HG02970 (cell line): ENCODE results near the gene CD226.
"Not testable (repeated sequence)": the region's sequence is repeated elsewhere in the genome, so short reads cannot be mapped to it uniquely, and the experiment has no call there.

Experiments used
- ATAC-seq: cut with Tn5 transposase; IDR thresholded peaks from one replicate; pipeline ENCODE4 v1.9.1; 2021; ENCODE audit warnings: mild to moderate bottlenecking, moderate library complexity, moderate number of reproducible peaks; ENCODE audit not compliant: unreplicated experiment, low FRiP score

The CD226 gene

DNA sequence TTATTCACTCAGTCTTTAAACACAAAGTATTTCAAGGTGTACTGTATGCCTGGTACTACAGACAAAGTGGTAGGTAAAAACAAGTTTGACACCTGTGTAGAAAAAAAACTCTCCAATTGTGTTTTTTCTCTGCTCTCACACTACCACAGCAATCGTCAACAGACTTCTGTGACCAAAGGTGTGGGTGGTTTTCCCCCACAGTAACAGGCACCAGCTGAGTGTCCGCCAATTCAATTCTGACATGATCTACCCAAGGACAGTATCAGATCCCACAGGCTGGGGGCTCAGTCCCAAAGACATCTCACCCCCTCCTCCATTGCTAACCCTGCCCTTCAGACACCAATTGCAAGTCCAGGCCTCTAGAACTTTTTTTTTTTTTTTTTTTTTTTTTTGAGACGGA is 71.2 kb downstream of the CD226 start:
- no peak for ATAC-seq

DNA sequence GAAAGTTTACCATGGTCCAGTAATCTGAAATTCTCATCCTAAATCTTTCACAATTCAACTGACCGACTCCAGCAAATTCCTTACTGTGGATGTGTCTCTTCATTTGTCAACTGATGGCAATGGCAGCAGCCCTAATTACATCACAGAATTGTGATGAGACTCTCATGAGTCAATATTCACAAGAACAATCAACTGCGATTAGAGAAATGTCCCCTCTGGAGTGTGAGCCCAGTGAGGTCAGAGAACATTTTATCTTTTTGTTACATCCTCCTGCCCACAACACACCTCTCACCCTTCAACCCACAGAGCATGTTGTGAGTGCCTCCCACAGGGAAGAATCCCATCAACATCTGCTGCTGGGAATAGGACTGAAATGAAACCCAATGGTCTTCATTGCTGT is 73.6 kb downstream of the CD226 start:
- no peak for ATAC-seq

DNA sequence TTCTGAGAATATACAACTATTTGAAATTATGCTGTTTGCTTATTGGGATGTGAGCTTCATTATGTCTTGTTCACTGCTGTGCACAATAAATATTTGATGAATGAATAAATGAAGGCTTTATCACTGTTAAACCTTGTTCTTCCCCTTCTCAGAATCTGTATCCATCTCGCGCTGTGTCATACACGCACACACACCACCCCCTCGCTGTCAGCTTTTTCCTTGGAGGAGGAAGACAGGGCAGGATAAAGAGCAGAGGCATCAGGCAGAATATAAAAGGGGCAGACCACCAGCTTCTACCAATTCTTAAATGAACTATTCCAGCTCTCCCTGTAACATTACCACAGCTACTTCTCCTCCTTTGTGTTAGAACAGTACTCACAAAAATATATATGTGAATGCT is 75.0 kb downstream of the CD226 start:
- no peak for ATAC-seq

DNA sequence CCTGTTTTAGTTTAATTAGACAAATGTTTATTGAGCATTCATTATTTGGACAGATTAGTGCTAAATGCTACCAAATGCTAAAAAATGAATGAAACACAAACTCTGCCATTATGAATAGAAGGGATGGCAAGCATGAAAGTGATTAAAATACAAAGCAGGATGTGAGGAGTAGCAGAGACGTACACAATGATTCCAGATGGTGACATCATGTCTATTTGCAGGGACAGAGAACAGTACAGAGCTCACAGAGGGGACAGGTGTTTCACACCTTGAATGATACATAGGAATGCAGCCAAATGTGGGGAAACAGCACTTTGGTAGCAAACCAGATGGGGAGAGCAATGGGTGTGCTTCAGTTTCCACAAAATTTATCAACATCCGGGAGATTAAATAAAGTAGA is 76.3 kb downstream of the CD226 start:
- no peak for ATAC-seq

DNA sequence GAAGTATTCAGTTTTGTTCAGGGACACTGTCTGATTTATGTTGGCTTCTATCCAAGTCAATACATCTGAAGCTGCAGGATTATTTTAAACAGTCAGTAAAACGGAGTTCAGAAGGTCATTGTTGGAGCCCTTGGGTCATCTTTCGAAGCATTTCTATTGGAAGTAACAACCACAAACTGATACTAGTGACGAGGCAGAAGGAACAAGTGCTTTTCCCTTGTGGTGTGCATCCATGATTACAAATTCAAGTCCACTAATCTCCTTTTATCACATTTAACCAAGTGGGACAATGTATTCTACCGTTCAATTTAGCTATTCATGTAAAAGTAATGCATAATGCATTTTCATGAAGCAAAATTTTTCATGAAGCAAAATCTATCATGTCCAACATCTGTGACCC is 76.9 kb downstream of the CD226 start:
- no peak for ATAC-seq

DNA sequence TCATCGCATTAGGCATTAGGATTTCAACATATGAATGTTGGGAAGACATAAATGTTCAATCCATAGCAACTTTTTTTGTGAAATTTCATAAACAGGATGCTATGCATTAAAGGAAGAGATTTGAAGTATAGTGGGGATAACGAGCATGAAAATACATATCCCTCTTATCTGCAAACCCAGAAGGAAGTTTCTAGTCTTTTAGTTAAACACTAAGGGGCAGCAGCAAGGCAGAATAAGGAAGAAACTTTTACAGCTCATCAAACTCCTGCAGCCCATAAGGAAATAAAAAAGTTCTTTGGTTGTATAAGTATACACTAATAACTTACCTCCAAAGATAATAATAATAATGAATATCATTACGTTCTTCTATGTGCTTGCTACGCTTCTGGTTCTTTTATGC is 81.5 kb downstream of the CD226 start:
- no peak for ATAC-seq

DNA sequence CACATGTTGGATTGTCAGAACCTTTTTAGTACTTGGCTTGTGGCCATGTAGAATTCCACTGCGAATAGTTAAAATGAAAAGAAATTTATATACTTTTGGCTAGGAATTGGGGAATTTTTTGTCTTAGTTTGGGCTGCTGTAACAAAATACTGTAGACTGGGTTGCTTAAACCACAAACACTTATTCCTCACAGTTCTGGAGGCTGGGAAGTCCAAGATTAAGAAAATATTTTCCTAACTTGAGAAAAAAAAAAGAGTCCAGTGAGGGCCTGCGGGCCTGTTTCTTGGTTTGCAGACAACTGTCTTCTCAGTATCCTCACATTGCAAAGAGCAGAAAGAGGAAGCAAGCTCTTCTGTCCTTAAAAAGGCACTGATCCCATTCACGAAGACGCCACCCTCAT is 81.9 kb downstream of the CD226 start:
- ATAC-seq: no peak

DNA sequence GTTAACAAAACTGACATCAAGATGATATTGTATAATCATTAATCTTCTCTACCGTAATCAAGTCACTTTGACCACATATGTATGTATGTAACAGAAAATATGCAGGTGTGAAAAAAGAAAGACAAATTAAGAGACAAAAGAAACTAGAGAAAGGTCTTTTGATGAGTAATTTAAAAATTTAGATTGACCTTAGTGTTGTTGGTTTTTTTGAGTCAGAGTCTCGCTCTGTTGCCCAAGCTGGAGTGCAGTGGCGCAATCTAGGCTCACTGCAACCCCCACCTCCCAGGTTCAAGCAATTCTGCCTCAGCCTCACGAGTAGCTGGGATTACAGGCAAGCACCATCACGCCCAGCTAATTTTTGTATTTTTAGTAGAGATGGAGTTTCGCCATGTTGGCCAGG is 82.9 kb downstream of the CD226 start:
- not testable (repeated sequence) for ATAC-seq

DNA sequence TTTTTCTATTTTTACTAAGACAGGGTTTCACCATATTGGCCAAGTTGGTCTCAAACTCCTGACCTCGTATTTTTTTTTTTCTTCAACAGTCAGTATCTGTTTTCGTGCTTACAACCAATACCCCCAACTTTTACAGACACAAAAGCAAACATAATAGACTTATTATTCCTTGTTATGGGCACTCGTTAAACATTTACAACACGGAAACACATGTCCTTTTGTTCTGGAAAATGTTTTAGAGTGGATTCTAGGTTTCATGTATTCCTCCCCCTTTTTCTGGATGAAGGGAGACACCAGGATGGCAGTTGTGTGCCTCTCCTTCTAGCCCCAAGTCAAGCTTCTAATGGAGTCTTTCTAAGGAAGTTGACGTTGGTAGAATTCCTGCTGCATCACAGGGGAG is 88.8 kb downstream of the CD226 start:
- no peak for ATAC-seq

DNA sequence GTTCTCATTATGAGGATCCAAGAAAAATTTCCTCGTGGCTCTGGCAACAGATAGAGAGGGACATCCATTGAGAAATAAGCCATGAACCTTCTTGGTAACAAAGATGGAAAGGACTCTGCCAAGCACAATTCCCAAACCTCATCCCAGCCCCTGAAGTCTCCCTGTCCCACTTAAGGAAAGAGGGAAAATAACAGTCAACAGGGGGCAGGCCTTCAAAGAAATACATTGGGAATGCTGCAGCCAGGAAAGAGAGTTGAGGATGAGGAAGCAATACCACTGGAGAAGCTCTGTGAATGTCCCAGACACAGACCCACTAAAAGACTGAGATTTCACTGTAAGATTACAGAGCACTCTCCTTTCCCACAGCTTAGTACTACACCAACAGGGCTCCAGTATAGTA is 93.2 kb downstream of the CD226 start:
- ATAC-seq: no peak

DNA sequence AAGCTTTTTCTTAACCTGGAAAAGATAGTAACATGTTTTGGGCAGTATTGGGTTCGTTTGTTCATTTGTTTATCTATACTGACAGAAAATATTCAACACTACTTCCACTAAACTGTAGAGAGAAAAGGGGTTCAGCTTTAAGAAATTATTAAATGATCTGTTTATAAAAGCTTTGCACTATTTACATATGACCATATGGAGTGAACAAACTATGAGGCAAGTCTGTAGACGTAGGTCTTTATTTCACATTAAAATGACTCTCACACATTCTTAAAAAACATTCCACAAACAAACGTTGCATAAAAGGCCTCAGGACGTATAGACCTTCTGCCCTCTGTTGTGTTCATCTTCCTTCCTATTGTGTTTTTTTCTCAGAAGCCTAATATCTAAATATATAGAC is 94.6 kb downstream of the CD226 start:
- no peak for ATAC-seq

DNA sequence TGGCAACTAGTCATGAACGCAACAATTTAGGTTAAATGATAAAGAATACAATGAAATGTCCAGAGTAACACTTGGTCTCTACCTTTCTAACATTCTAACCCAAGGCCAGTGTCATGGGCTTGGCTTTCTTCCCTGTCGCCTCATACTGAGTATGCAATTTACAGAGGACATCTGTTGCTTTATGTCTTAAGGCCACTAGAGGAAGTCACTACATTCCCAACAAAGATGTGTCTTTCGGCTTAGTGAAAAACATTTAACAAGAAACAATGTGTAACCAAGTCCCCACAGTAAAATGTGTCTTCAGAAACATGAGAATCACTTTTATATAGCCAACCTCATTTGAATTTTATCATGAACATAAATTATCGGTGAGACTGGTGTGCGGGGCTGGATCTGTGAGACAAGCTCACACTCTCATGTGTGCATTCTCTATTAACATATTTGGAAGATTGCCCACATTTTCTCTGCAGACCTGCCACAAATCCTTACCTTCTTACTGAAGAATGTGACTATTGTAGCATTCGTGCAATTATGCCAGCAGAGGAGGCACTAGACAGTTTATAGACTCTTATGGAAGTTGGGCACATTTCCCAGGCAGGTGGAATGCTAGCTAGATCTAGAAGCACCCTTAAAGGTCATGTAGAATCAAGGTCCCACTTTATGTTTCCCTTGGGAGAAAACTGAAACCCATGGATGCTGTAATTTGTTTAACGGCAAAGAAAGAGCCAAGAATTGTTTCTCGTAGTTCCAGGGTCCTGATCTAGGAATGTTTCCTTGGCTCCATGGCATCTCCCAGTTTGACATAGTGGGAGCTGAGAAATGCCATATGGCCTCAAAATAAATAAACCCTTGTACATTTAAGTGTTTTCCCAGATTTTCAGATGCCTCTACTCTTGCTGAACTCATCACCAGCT is 101.8 kb downstream of the CD226 start:
- ATAC-seq: no peak

DNA sequence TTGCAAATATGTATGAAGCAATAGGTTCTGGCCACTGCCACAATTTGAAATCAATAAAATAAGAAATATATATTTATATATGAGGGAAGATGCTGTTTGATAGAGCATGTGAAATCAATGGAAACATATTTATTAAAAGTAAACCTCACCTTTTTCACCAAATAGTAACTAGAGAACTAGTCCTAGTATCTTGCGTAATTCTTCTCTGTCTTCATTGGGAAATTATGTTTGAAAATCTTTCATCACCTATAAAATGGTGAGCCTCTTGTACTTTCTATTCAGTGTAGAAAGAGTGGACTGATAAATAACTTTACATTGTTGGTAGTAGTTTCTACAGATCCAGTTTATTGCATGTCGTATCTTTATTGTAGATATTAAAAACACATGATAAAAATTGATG is 103.0 kb downstream of the CD226 start:
- no peak for ATAC-seq

DNA sequence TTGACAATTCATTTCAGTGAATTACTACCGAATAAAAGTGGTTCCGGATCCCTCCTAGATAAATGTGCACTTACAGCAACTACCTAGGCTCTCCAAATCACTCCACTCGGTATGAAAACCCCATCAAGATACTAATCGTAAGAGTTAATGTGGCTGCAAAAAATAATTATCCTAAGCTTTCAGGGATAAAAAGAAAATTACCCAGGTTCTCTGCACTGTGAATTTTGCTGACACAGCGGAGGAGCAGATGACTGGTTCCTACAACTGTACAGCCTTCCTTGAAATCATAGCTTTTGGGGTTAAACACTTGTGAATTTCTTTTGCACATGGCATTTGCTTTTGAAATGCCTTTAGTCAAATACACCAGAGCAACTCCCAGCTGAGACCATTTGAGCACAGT is 104.7 kb downstream of the CD226 start:
- no peak for ATAC-seq

DNA sequence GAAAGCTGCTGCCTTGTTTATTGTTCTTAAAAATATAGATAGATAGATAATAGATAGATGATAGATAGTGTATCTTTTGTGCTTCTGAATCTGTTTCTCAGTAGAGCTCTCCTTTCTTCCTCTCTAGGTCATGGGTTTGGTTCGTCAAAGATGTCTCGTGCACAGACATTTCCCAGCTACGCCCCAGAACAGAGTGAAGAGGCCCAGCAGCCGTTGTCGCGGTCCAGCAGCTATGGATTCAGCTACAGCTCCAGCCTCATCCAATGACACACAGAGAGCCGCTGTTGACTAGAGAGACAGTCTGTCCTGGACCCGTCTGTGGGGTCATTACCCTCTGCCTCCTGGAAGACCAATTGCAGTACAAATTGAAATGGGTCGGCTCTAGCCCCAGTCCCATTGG is 106.6 kb downstream of the CD226 start:
- ATAC-seq: no peak

DNA sequence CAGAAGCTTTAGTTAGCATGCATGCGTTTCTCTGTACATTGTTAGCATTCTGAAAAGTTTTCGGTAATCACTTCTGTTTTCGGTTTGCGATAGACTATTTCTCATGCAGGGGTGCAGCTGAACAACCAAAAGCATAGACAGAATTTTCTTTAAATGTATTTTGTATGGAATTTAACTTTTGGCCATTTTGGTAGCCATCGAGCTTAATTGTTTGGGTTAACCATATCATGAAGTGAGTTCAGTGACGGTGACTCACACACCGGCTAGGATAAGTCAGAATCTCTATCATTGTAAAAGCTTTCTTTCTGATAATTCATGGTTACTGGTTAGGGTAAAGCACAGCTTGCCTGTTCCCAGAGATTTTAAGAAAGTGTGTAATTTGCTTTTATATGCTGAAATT is 107.2 kb downstream of the CD226 start:
- ATAC-seq: no peak

DNA sequence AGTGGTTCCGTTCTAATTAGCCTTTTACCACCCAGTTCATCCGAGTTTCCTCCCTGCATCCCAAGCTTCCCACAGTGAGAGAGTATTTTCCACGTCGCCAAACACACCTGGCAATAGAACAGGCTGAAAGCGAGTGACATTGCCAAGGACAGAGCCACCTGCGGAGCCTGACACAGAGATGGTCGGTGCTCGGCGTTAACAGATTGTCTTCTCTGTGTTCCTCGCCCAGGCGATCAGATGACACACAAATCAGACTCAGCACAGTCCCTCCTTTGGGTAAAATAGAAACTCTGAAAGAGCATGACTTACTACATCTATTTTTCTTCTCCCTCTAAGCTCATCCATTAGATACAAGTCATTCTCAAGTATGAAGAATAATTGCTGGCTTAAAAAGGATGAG is 107.7 kb downstream of the CD226 start:
- ATAC-seq: no peak

DNA sequence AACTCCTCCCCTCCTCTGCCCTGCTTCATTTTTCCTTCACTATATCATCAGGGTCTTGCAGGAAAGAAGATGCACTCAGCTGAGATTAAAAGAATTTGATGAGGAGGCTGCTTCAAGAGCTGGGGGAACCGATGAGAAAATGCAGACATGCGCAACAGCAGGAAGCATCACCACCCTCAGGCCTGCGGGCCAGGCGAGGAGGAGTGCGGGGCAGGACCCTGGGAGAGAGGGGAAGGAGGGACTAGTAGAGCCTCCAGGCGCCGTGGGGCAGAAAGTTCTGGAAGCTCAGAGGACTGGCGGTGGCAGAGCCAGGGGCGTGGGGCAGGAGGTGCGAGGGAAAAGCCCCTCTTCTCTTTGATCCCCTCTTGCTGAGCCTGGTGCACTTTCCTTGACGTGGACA is 108.2 kb downstream of the CD226 start:
- no peak for ATAC-seq

DNA sequence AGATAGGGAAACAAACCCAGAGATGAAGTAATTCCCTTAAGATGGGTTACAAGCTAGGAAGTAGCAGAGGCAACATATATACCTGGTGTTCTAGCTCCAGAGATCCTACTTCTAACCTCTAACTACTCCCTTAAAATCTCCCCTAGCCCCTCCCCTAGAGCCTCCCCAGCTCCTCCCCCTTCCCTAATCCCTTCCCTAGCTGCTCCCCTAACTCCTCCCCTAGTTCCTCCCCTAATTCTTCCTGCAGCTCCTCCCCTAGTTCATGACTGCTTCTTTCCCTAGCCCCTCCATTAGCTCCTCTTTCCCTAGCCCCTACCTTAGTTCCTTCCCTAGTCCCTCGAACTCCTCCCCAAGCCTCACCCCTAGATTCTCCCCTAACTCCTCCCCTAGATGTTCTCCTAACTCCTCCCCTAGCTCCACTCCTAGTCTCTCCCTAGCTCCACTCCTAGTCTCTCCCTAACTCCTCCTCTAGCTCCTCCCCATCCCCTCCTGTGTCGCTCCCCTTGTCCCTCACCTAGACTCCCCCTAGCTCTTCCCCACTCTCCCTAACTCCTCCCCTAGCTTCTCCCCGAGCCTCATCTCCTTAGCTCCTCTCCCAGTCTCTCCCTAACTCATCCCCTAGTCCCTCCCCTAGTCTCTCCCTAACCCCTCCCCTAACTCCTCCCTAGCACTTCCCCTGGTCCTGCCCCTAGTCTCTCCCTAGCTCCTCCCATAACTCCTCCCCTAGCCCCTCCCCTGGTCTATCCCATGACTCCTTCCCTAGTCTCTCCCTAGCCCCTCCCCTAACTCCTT is 108.9 kb downstream of the CD226 start:
- no peak for ATAC-seq

DNA sequence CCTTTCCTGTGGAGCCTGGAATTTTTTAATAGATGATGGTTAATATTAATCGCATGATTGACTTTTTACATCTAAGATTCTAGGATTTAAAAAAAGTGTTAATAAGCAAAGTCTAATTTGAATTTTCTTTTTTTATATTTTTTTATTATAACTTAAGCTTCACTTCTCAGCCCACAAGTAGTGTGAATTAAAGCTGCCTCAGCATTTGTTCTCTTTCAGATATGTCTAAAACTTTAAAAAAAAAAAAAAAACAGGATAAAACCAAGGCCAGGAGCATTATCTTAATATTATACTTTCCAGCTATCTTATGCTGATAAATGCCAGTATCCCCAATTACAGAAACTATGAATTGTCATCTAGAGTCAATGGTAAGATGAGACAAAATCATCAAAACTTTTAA is 109.7 kb downstream of the CD226 start:
- no peak for ATAC-seq

DNA sequence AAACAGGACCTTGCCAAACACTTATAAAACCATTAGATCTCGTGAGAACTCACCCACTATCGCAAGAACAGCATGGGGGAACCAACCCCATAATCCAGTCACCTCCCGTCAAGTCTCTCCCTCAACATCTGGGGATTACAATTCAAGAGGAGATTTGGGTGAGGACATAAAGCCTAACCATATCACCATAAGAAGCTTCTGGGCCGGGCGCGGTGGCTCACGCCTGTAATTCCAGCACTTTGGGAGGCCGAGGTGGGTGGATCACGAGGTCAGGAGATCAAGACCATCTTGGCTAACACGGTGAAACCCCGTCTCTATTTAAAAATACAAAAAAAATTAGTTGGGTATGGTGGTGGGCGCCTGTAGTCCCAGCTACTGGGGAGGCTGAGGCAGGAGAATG is 112.7 kb downstream of the CD226 start:
- not testable (repeated sequence) for ATAC-seq

DNA sequence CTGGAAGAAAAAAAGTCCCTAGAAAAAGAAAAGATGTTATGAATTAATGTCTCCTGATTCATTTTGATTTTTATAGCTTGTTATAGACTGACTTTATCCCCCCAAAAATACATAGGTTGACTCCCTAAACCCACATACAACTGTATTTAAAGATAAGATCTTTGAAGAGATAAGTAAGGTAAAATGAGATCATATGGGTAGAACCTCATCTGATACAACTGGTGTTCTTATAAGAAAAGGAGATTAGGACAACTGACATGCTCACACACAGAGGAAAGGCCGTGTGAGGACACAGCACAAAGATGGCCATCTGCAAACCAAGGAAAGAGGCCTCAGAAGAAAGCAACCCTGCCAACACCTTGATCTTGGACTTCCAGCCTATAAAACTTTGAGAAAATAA is 117.5 kb downstream of the CD226 start:
- no peak for ATAC-seq
